Activated effector memory CD4-positive, alpha-beta T cell treated with anti-CD3 and anti-CD28 coated beads, Interleukin-2, amount 50 U/mL, for 16 hours (primary cell): Measurements from ENCODE around the gene ATF6.

Source experiments
- DNase-seq: peaks from one replicate; pipeline ENCODE4 v3.0.0-alpha.2; 2020

ATF6 gene

DNA sequence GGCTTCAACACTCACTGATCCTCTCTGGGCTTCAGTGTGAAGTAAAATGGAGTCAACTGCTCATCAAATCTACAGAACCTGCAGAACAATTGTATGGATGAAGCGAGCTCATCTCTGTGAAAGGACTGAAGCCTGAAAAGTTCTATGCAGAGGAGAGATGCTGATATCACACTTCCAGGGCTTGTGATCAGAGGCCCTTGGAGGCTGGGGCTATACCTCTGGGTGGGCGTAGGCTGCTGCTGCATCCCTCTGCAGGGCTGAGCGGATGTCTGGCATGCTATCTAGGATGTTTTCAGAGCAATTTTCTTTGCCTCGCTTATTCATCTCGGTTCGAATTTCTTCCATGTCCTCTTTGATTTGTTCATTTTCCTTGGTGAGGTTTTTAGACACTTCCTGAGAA, 240.0 kb downstream of the ATF6 start:
- DNase-seq: no peak

DNA sequence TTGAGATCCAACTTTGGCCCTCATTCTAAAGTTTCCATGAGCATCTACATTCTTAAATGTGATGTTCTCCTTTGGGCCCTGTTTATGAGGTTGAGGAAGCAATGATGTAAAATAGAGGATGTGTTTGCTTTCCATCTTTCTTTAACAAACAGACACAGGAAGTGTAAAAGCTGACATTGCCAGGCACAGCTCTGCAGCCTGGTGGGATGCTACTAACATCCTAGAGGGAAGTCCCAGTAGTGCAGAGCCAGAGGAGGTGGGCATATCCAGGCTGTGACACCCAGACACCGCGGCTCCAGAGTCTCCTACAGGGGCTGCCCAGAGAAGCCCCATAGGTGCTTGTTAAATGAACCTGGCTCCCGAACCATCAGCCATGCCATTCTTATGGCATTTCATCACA, 241.3 kb downstream of the ATF6 start:
- no peak for DNase-seq

DNA sequence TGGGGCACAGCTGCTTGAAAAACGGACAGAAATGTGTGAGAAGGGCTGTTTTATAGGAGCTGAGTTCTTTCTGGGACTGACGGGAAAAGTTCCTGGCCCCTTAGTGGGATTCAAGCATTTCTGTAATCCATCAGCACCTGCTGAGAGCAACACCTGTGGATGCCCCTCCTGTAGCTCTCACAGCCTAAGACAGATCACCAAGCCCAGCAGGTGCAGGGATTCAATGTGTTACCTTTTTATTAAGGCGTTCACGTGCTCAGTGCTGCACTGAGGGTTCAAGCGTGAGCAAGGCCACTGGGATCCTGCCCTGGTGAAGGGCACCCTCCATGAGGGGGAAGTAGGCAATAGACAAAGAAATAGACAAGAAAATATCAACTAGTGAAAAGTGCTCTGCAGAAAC, 242.7 kb downstream of the ATF6 start:
- DNase-seq: no peak

DNA sequence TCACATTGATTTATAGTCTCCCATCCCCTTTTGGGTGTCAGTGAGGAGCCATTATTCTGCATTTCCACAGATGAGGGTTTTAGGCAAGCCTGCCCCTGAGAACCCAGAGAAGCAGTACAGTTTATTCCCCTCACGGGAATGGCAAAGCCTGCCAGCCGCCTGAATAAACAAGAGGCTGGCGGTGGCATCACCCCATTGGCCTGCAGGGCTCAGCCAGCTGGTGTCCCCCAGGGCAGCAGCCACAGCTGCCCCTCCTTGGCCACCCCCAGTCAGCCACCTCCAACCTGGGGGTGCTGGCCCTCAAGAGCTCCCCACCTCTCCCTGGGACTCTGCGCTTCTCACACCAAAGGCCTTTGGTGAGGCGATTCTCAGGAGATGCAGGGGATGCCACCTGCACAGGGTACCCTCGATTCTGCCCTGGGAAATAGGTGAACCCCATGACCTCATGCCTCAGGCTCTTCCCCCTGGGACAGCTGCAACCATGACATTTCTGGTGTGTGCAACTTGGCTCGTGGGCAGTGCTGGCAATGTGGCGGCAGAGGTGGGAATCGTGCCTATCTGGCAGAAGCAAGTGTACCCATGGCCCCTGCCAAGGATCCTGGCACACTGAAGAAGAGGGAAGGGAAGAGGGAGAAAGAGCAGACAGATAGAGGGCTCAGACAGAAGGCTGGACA, 243.5 kb downstream of the ATF6 start:
- DNase-seq: no peak

DNA sequence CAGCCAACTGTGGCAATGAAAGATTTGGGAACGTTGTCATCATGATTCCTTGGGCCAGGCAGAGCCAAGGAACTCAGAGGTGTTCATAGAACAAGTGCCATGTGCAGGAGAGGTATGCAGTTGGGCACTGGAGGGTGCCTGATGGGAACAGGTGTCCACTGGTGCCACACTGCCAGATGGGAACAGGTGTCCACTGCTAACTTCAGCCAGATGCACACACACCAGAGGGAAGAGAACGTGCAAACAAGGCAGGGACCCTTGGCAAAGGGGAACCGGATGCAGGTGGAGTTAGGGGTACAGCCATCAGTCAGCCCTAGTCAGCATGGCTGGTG, 244.0 kb downstream of the ATF6 start:
- no peak for DNase-seq

DNA sequence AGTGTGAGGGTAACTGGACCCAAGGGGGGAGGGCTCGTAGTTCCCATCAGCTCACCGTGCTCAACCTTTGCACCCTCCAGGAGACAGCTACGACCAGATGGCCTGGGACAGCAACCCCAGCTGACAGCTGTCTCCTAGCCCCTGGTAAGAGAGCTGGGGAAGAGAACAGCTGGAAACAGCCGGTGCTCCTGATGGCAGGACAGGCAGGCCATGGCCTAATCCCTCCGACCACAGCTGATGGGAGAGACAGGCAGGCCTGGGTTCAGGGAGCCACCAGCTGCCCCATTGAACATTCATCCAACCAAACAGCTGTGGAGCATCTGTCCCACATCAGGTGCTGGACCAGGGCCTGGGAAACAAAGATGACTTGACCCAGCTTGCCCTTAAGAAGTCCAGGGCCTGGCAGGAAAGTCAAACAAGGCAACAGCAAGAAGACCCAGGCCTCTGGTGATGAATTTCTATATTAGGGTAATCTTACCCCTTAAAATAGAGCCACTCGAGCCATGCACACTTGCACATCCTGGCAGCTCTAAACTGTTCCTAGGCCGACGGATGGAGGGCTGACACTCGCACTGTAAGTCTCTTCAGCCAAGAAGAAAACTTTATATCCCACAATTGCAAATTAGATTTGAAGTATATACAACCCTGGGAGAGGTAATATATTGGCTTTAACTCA, 245.4 kb downstream of the ATF6 start:
- DNase-seq: no peak

DNA sequence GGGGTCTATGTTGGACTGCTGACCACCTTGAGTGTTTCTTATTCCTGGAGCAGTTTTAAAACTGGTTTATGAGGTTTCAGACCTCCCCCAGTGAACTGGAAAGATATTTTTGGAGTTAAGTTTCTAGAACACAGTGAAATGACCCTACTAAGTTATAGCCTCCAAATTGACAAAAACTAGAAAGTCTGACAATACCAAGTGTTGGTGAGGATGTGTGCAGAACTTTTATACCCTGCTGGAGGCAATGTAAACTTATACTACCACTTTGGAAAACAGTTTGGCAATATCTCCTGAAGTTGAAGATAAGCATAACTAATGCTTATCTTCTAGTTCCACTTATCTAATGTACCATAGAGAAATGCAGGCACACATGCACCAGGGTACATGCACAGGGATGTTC, 247.2 kb downstream of the ATF6 start:
- no peak for DNase-seq
